HepG2 (cell line): ENCODE results near the gene MXRA8. TPM values are rescaled to one million over a fixed set of nuclear protein-coding genes. Genes with fewer than 3 reads are reported as not detected.

Experiments used
- ATF7-NPFF ChIP-seq: sonication (generic); formaldehyde crosslinking; IDR thresholded peaks from 2 replicates; pipeline ENCODE4 v1.8.1; 2023; ENCODE audit warnings: mild to moderate bottlenecking, low read depth, missing genetic modification reagents, moderate library complexity
- CCAR2 ChIP-seq: fragments of 200-400 bp; formaldehyde crosslinking; optimal IDR thresholded peaks from 2 replicates; pipeline ENCODE3; 2018; ENCODE audit warnings: low read depth, mild to moderate bottlenecking, low read length, moderate library complexity
- DMAP1 ChIP-seq: IDR thresholded peaks from 2 replicates; pipeline ENCODE4 v1.6.1; 2016
- ERF ChIP-seq: IDR thresholded peaks from 2 replicates; pipeline ENCODE4 v1.6.1; 2018; ENCODE audit warnings: missing biosample characterization, missing genetic modification reagents
- KLF15 ChIP-seq: sonication (generic); formaldehyde crosslinking; IDR thresholded peaks from 2 replicates; pipeline ENCODE4 v1.8.1; 2023; ENCODE audit warnings: borderline replicate concordance, mild to moderate bottlenecking, inconsistent platforms, missing genetic modification reagents, mixed read lengths
- PITX1 ChIP-seq: sonication (generic); formaldehyde crosslinking; IDR thresholded peaks from 2 replicates; pipeline ENCODE4 v1.5.1; 2020; ENCODE audit warnings: mild to moderate bottlenecking, missing genetic modification reagents
- POGZ ChIP-seq: sonication (generic); formaldehyde crosslinking; IDR thresholded peaks from 2 replicates; pipeline ENCODE4 v1.4.0; 2020; ENCODE audit warnings: mild to moderate bottlenecking, missing genetic modification reagents
- SUZ12 ChIP-seq: fragments of 150-350 bp; IDR thresholded peaks from 2 replicates; pipeline ENCODE4 v1.6.1; 2014; ENCODE audit warnings: low read depth, low read length
- TEAD3 ChIP-seq: optimal IDR thresholded peaks from 2 replicates; pipeline ENCODE3; 2016; ENCODE audit warnings: borderline replicate concordance
- ZFP36L2 ChIP-seq: sonication (generic); formaldehyde crosslinking; IDR thresholded peaks from 2 replicates; pipeline ENCODE4 v1.4.0; 2020; ENCODE audit warnings: missing genetic modification reagents
- ZFX ChIP-seq: sonication (generic); formaldehyde crosslinking; IDR thresholded peaks from 2 replicates; pipeline ENCODE4 v1.4.0; 2020; ENCODE audit warnings: mild to moderate bottlenecking, low read depth, missing genetic modification reagents, moderate library complexity
- ZFYVE20 ChIP-seq: sonication (generic); formaldehyde crosslinking; IDR thresholded peaks from 2 replicates; pipeline ENCODE4 v1.8.0; 2023; ENCODE audit warnings: low read depth, mild to moderate bottlenecking, moderate library complexity, missing genetic modification reagents, borderline replicate concordance
- ZNF512 ChIP-seq: sonication (generic); formaldehyde crosslinking; IDR thresholded peaks from 2 replicates; pipeline ENCODE4 v1.4.0; 2020; ENCODE audit warnings: mild to moderate bottlenecking, missing genetic modification reagents
- ZNF563 ChIP-seq: sonication (generic); formaldehyde crosslinking; IDR thresholded peaks from 2 replicates; pipeline ENCODE4 v1.8.0; 2022; ENCODE audit warnings: mild to moderate bottlenecking, moderate library complexity, missing genetic modification reagents
- ZNF614 ChIP-seq: IDR thresholded peaks from 2 replicates; pipeline ENCODE4 v1.6.1; 2018; ENCODE audit warnings: missing biosample characterization, missing genetic modification reagents, inconsistent platforms, borderline replicate concordance
- ZNF703 ChIP-seq: sonication (generic); formaldehyde crosslinking; IDR thresholded peaks from 2 replicates; pipeline ENCODE4 v1.5.1; 2020; ENCODE audit warnings: missing genetic modification reagents, mild to moderate bottlenecking, moderate library complexity, borderline replicate concordance
- ZNF746 ChIP-seq: sonication (generic); formaldehyde crosslinking; IDR thresholded peaks from 2 replicates; pipeline ENCODE4 v1.8.0; 2022; ENCODE audit warnings: mild to moderate bottlenecking, missing genetic modification reagents
- ZNF891 ChIP-seq: sonication (generic); formaldehyde crosslinking; IDR thresholded peaks from 2 replicates; pipeline ENCODE4 v1.5.0; 2020; ENCODE audit warnings: mild to moderate bottlenecking, missing genetic modification reagents
- polyA plus RNA-seq, 8 experiments: library from polyadenylated mRNA; depleted of rRNA in 3 of 8; stranded (reverse) in 7 of 8; unstranded in 1 of 8; fragments of >200 nt; fragmentation: Illumina TruSeq in 4 of 8; extraction: Trizol in 4 of 8; gene quantifications; 2 replicates each; pipeline versions ENCODE4 v1.2.1 to v1.2.3, GENCODE V29; 2011 to 2016; ENCODE audit warnings: low read depth in 4 of 8, missing spikeins in 1 of 8, mixed read lengths in 1 of 8; ENCODE audit not compliant: insufficient read depth in 1 of 8
- total RNA-seq, 5 experiments: library from RNA; depleted of rRNA; stranded (reverse); fragments of >200 nt; fragmentation: Illumina TruSeq; extraction: Trizol; gene quantifications; 2 replicates each; pipeline ENCODE4 v1.2.3, GENCODE V29; 2016; ENCODE audit warnings: low read depth in 1 of 5
- TF ChIP-seq, protein P1 (sequence below): IDR thresholded peaks from 2 replicates; pipeline ENCODE4 v1.6.1; 2016; ENCODE audit warnings: control low read depth
- TF ChIP-seq, protein P2 (sequence below): sonication (generic); formaldehyde crosslinking; IDR thresholded peaks from 2 replicates; pipeline ENCODE4 v1.5.1; 2020; ENCODE audit warnings: missing genetic modification reagents, mild to moderate bottlenecking, borderline replicate concordance
- TF ChIP-seq, protein P3 (sequence below): sonication (generic); formaldehyde crosslinking; IDR thresholded peaks from 2 replicates; pipeline ENCODE4 v1.5.0; 2020; ENCODE audit warnings: mild to moderate bottlenecking, low read depth, missing genetic modification reagents, borderline replicate concordance
- TF ChIP-seq, protein P4 (sequence below), 2 experiments: fragments of 450-650 bp in 1 of 2; sonication (generic) in 1 of 2; formaldehyde crosslinking; IDR thresholded peaks; 2 replicates each; pipeline versions ENCODE4 v1.5.0 to v1.8.0; 2020 to 2022; ENCODE audit warnings: mild to moderate bottlenecking in 1 of 2, missing genetic modification reagents in 1 of 2

The MXRA8 gene
- total and polyA plus RNA-seq, 2 of the 13 experiments (the other 11 are each of a cell fraction or from before 2014, with no cell fraction given), result 19.8 to 44.8 TPM

- TF ChIP-seq, protein P1, sequence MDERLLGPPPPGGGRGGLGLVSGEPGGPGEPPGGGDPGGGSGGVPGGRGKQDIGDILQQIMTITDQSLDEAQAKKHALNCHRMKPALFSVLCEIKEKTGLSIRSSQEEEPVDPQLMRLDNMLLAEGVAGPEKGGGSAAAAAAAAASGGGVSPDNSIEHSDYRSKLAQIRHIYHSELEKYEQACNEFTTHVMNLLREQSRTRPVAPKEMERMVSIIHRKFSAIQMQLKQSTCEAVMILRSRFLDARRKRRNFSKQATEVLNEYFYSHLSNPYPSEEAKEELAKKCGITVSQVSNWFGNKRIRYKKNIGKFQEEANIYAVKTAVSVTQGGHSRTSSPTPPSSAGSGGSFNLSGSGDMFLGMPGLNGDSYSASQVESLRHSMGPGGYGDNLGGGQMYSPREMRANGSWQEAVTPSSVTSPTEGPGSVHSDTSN (CRISPR knock-in tag), result no peak
- TF ChIP-seq ERF (peak; percentile 94), ZNF703 (CRISPR knock-in tag) (peak; percentile 85; the same call in 1 of the 2 replicates), ZFX (CRISPR knock-in tag) (peak; percentile 97), ATF7-NPFF (peak; percentile 88), DMAP1 (CRISPR knock-in tag) (peak; percentile 73; the same call in 1 of the 2 replicates), TEAD3 (peak; percentile 82), POGZ (CRISPR knock-in tag) (peak; percentile 92), ZNF891 (CRISPR knock-in tag) (peak; percentile 49), ZNF563 (CRISPR knock-in tag) (peak; percentile 59), KLF15 (peak; percentile 61; the same call in 1 of the 2 replicates), ZFP36L2 (0 out of 2 replicates have a peak, but pooled peaks have one; percentile 83), ZFYVE20 (CRISPR knock-in tag) (no peak), PITX1 (CRISPR knock-in tag) (peak; percentile 85), ZNF746 (CRISPR knock-in tag) (peak; percentile 63), ZNF614 (CRISPR knock-in tag) (peak; percentile 98), SUZ12 (peak; percentile 77), ZNF512 (CRISPR knock-in tag) (no peak), CCAR2 (peak; percentile 90)
- TF ChIP-seq, protein P2, sequence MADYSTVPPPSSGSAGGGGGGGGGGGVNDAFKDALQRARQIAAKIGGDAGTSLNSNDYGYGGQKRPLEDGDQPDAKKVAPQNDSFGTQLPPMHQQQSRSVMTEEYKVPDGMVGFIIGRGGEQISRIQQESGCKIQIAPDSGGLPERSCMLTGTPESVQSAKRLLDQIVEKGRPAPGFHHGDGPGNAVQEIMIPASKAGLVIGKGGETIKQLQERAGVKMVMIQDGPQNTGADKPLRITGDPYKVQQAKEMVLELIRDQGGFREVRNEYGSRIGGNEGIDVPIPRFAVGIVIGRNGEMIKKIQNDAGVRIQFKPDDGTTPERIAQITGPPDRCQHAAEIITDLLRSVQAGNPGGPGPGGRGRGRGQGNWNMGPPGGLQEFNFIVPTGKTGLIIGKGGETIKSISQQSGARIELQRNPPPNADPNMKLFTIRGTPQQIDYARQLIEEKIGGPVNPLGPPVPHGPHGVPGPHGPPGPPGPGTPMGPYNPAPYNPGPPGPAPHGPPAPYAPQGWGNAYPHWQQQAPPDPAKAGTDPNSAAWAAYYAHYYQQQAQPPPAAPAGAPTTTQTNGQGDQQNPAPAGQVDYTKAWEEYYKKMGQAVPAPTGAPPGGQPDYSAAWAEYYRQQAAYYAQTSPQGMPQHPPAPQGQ (CRISPR knock-in tag), result 0 out of 2 replicates have a peak, but pooled peaks have one; percentile 15
- TF ChIP-seq, protein P3, sequence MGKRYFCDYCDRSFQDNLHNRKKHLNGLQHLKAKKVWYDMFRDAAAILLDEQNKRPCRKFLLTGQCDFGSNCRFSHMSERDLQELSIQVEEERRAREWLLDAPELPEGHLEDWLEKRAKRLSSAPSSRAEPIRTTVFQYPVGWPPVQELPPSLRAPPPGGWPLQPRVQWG (CRISPR knock-in tag), result no peak
- TF ChIP-seq, protein P4, sequence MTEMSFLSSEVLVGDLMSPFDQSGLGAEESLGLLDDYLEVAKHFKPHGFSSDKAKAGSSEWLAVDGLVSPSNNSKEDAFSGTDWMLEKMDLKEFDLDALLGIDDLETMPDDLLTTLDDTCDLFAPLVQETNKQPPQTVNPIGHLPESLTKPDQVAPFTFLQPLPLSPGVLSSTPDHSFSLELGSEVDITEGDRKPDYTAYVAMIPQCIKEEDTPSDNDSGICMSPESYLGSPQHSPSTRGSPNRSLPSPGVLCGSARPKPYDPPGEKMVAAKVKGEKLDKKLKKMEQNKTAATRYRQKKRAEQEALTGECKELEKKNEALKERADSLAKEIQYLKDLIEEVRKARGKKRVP (CRISPR knock-in tag; IDR thresholded peaks at IDR 0.05), result peak in 1 of 2 experiments; percentile 81; a peak in 1 of 4 replicates
Observed at GRCh38 chr1:1374929-1375662, 16.7 kb upstream of the MXRA8 start, which contains the start of gene AURKAIP1 (continued).
